ENCODE results near the gene LVRN.

Gene LVRN

GRCh38 chr5:116032094-116032517 lies 69.8 kb downstream of the LVRN start, which contains the start of gene ARL14EPL:
Gene ARL14EPL, plus strand, starts transcription at chr5:116032472. Its CDS starts 18,994 bp downstream, at chr5:116051466.
- no peak for DNase-seq

- DNase-seq = no peak
Measured at GRCh38 chr5:116032991-116033390, 70.7 kb downstream of the LVRN start.

DNA sequence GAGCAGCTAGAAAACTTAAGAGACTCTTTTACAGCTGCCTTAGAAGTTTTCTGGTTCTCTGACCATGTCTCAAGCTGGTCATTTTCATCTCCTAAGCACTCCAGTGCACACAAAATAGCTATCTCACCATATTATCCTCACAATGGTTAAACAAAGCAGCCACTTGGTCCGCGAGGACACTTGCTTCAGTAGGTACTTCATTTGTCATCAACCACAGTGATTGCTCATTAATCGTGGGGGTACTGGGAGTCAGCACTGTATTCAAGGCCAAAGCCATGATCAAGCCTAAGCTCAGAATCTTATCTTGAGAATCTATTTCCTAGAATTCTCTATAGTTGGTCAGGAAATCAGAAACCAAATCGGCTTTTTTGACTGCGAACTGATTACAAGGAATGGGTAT lies 72.8 kb downstream of the LVRN start:
- no peak for DNase-seq

DNA sequence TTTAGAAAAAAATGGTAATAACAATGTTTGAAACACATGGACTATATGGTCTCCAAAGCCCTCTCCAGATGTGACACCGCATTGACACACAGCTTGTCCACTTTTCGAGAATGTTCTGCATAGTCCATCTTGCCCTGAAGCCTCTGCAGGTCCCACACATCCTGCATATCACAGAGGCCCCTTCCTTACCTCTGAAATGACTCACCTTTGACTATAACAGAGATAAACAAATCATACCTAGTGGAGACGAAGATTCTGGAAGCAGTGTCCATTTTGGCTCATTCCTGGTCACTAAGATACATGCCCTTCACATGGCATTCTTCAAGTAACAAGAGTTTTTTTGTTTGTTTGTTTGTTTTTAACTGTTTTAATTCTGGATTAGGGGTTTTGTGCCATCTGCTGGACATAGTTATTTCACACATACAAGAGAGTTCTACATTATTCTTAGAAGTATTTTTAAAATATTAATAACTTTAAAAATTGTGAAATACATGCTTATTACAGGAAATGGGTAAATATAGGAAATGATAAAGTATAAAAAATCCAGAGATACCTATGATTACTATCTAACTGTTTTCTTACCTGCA lies 75.1 kb downstream of the LVRN start:
- DNase-seq = no peak

DNA sequence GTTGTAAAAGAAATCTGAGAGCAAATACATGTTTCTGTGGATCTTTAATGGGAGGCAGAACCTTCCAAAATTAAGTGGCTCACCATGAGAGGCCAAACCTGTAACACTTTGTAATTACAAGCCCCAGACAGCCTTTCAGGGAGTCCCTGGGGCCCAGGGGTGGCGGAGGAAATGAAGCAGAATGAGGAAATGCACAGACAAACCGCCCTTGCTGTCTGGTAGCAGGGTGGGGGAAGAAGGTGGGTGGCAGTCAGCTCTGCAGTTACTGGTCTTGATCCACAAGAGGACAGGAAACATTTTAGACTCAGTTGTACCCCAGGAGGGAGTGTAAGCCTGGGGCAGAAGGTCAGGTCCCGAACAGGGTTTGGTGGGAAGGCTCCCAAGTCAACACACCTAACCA lies 76.5 kb downstream of the LVRN start:
- DNase-seq = no peak

- DNase-seq = no peak
Measured at GRCh38 chr5:116042375-116042774, 80.1 kb downstream of the LVRN start.

GRCh38 chr5:116044073-116044472 lies 81.8 kb downstream of the LVRN start:
- no peak for DNase-seq

DNA sequence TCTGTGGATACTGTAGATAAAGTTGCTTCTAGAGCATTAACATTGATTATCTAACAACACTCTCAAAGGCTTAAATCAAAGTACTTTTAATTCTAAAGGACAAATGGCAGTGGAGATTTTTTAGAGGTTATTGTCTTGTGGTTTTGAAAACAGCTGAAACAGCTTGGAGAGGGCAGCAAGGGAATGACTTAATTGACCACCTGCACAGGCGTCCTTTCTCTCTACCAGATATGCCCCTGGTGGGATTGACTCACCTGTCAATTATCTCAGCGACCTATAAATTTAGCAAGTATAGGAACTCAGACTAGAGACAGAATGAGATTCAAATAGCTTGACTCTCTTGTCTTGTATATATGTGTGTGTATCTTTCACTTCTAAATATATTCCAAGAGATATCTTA lies 83.5 kb downstream of the LVRN start:
- DNase-seq = no peak

DNA sequence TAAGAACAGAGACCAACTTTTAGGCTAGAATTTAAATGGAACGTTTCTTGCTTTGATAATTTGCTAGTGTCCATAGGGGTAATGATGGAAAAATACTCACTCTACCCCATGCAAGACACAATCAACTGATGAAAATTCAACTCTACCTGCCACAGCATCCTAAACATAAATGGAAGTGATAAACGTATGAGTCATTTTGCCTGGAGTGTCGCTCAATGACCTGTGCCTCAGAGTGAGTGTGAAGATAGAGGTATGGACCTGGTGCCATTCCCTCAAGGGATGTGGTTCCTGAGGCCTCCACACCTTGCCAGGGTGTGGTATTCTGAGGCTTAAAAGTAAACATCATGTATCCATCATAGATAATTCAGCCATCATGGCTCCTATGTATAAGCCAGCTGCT lies 84.0 kb downstream of the LVRN start:
- no peak for DNase-seq

- DNase-seq = no peak
Measured at GRCh38 chr5:116046823-116047222, 84.5 kb downstream of the LVRN start.

DNA sequence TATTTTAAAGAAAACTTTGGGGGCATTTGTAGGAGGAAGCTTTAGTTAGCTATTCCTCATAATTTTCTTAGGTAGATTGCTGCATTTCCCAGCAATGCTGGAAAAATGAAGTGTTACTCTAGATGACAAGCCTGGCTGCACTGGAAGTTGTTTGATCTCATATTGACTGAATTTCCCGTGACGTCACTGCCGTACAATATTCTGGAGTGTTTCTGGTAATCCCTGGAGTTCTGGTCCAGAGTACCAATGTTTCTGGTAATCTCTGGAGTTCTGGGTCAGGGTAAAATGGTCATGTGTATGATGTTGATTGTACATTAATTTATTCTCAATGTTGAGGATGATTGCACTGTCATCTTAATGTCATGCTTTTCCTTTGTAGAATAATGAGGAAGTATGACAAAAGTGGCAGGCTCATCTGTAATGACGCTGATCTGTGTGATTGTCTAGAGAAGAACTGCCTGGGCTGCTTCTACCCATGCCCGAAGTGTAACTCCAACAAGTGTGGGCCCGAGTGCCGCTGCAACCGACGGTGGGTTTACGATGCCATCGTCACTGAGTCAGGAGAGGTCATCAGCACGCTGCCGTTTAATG lies 96.2 kb downstream of the LVRN start:
- no peak for DNase-seq

GRCh38 chr5:116062352-116062751 lies 100.1 kb downstream of the LVRN start:
- no peak for DNase-seq

GRCh38 chr5:116063950-116064349 lies 101.7 kb downstream of the LVRN start:
- DNase-seq = no peak

DNA sequence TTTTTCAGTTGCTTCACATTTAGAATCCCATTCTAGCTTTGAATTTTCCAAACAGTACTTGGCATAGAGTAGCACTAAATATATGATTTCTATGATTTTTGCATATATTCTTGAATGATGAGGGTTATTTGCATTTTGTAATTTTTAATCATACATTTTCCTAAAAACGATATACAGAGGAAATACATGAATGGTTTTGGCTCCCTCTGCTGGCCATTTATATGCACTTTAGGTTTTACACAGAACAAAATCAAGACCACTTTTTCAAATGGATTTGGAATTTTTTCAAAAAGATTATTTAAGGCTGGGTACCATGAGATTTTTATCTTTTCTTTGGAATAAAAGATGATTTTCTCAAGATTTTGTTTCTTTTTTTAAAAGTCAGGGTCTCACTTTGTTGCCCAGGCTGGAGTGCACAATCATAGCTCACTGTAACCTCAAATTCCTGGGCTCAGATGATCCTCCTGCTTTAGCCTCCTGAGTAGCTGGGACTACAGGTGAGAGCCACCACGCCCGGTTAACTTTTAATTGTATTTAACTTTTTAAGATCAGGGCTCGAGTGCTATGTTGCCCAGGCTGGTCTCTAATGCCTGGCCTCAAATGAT lies 105.9 kb downstream of the LVRN start:
- no peak for DNase-seq

DNA sequence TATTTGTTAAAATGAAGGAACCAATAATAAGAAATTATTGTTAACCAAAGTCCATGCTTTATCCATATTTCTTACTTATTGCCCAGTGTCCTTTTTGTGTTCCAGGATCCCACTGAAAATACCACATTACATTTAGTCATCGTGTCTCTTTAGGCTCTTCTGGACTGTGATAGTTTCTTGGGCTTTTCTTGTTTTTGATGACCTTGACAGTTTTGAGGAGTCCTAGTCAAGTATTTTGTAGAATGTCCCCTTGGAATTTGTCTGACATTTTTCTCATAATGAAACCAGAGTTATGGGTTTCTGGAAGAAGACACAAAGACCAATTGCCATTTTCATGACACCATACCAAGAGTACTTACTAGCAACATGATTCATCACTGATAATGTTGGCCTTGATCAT lies 108.9 kb downstream of the LVRN start:
- DNase-seq = no peak

DNA sequence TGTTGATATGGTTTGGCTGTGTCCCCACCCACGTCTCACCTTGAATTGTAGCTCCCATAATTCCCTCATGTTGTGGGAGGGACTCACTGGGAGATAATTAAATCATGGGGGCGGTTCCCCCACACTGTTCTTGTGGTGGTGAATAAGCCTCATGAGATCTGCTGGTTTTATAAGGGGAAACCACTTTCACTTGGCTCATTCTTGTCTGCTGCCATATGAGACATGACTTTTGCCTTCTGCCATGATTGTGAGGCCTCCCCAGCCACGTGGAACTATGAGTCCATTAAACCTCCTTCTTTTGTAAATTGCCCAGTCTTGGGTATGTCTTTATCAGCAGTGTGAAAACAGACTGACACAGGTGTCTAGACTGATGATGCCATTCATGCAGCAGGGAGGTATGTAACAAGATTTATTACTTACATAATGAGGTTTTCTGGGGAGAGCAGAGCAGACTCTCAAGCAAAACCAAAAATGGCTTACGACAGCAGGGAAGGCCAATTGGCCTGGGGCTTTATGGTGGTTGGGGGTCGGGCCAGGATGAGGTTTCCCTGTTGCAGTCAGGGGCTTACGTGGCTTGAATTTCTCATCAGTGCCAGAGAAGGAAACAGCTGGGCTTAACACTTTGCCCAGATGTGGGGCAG lies 113.0 kb downstream of the LVRN start:
- DNase-seq = no peak

DNA sequence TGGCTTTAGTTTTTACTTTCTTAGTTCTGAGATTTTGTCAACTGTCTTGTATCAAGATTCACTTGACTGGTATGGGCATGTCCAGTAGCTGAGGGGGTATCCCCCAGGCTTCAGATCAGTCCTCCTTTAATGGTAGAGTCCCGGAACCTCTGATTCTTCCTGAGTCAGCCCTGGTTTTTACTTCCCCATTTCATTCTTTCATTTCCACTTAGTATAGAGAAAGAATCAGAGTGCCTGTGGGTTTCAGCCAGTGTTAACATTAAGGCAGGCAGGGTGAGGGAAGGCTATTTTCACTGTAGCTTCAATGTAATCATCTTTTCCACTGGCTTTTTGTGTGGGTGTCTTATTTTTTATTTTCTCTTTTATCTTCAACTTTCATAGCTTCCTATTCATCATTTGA lies 114.2 kb downstream of the LVRN start:
- DNase-seq = no peak
